GM18505 (cell line): ENCODE results near the gene CDC42BPA.
"Not testable (repeated sequence)": the region's sequence is repeated elsewhere in the genome, so short reads cannot be mapped to it uniquely, and the experiment has no call there.

Experiments
- ATAC-seq: cut with Tn5 transposase; IDR thresholded peaks from one replicate; pipeline ENCODE4 v1.9.1; 2021; ENCODE audit not compliant: unreplicated experiment
- POLR2A ChIP-seq: IDR thresholded peaks from 4 replicates; pipeline ENCODE4 v1.6.1; 2011; ENCODE audit warnings: borderline replicate concordance; ENCODE audit not compliant: insufficient read depth, insufficient read length; ENCODE audit errors: extremely low read depth

The CDC42BPA gene

DNA sequence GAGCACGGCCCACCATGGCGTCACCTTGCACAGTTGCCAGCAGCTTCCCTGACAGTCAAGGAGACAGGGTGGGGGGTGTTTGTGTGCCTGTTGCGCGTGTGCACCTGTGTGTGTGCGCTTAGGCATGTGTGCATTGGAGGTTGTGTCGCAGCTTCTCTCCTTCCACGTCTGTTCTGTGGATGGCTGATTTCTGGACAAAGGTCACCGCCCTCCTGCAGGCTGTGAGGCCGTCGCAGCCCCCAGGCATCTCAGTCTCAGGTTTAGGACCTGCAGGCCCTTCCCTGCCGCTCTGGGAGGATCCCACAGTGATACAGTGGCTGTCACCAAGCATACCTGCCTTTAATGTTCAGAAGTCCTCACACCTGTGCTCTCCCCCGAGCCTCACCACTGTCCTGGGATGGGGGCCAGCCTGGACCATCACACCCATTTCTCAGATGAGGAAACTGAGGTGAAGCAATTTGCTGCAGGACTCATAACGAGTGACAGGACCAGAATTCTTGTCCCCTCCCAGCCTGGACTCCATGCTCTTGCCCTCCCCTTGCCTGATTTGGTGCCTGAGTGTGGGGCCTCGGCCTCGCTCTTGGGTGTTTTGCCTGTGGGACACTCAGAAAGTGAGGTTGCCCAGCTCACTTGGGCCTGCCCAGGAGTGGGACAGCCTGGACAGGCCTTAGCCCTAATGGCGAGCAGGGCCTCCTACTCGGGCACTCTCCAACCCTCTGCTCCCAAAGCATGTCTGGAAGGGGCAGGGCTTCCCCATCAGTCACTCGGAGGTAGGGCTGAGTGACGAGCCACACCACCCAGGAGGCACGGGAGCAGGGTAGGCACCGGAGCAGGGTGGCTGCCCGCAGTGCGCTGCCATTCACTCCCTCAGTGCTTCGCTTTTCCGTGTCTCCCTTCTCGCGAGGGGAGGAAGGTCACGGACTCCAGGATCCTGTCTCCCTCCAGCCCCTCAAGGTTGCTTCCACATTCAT is 355.6 kb downstream of the CDC42BPA start:
- no peak for ATAC-seq
- no peak for TF ChIP-seq POLR2A

- no peak for TF ChIP-seq POLR2A
- no peak for ATAC-seq
Observed at GRCh38 chr1:226960944-226961765, 357.1 kb downstream of the CDC42BPA start.

GRCh38 chr1:226960256-226960655 is 358.0 kb downstream of the CDC42BPA start:
- no peak for TF ChIP-seq POLR2A

DNA sequence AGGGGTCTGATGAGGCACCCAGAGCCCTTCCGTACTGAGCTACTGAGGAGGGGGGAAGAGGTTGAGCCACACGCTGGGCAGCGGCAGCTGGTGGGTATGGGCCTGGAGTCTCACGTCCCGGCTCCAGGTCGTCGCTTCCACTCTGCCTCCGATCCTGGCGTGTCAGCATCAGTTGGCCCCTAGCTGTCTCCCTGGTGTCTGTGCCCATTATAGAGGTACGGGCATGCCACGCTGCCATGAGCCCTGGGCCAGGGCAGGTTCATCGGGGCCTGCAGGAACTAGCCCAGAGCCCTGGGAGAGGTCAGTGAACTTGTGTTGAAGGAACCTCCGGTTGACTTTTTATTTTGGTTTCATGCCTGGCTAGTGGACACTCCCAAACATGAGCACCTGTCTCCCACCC is 360.0 kb downstream of the CDC42BPA start:
- ATAC-seq: no peak
- TF ChIP-seq POLR2A: no peak

More at GRCh38 chr1:226960256-226960655, 358.0 kb downstream of the CDC42BPA start:
- ATAC-seq: no peak

- no peak for TF ChIP-seq POLR2A
- no peak for ATAC-seq
Observed at GRCh38 chr1:226957714-226958113, 360.6 kb downstream of the CDC42BPA start.

- no peak for ATAC-seq
- TF ChIP-seq POLR2A: no peak
Observed at GRCh38 chr1:226956942-226957713, 361.2 kb downstream of the CDC42BPA start.

DNA sequence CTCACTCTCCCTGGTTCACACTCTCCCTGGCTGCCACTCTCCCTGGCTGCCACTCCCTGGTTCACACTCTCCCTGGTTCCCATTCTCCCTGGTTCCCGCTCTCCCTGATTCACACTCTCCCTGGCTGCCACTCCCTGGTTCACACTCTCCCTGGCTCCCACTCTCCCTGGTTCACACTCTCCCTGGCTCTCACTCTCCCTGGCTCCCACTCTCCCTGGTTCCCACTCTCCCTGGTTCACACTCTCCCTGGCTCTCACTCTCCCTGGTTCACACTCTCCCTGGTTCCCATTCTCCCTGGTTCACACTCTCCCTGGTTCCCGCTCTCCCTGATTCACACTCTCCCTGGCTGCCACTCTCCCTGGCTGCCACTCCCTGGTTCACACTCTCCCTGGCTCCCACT is 362.4 kb downstream of the CDC42BPA start:
- ATAC-seq: not testable (repeated sequence)

- no peak for TF ChIP-seq POLR2A
- ATAC-seq: no peak
Observed at GRCh38 chr1:226954777-226955176, 363.5 kb downstream of the CDC42BPA start.

DNA sequence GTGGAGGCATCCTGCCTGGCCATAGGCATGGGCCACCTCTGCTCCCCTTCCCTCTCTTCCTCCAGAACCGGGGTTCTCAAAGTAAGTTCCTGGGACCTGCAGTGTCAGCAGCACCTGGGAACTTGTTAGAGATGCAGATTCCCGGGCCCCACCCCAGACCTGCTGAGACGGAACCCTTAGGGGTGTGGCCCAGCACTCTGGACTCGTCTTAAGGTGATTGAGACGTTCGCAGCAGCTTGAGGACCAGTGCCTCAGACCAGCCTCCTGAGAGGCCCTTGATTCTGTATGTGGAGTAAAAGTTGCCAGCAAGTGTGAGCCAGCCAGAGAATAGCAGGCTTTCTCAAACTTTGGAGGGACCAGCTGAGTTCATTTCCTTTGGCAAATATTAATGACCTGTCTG is 364.0 kb downstream of the CDC42BPA start:
- no peak for ATAC-seq
- no peak for TF ChIP-seq POLR2A

GRCh38 chr1:226953175-226953800 is 365.0 kb downstream of the CDC42BPA start:
- no peak for ATAC-seq
- TF ChIP-seq POLR2A: no peak

GRCh38 chr1:226952118-226952441 is 366.2 kb downstream of the CDC42BPA start:
- TF ChIP-seq POLR2A: no peak
- no peak for ATAC-seq

DNA sequence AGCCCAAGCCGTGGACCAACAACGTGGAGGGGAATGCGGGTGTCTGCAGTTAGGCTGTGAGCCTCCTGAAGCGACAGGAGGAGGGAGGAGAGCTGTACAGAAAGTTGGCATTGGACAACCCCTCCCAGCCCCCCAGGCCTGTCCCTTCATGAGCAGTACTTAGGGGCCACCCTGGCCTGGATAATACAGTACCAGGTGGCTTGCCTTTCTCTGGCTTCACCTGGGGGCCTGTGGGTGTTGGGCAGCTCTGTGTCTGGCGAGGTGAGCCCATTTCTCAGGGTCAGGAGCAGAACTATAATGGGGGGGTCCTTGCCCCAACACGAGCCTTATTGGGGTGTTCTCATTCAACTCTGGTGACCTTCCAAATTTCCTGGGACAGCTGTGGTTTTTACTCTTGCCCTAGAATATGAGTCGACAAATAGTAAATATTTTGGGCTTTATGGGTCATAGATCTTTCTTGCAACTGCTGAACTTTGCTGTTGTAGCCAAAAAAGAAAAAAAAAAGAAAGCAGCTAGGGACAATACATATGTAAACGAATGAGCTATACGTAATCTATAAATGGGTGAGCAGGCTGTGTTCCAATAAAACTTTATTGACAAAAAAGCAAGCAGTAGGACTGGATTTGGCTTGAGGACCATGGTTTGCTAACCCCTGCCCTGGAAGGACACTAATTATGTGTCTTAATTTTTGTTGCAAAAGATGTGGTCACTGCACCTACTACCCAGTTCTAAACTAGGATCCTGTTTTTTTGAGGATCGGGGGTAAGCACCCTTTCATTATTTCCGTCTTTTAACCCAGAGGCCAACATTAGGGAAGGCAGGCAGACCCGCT is 366.8 kb downstream of the CDC42BPA start:
- no peak for TF ChIP-seq POLR2A
- no peak for ATAC-seq
